Stimulated activated CD8-positive, alpha-beta memory T cell treated with anti-CD3 and anti-CD28 coated beads, Interleukin-15, amount 100 ng/mL, for 4 hours (primary cell): Measurements from ENCODE around the gene GPBP1L1.
"Not testable (repeated sequence)": the region's sequence is repeated elsewhere in the genome, so short reads cannot be mapped to it uniquely, and the experiment has no call there.

ENCODE experiments used
- DNase-seq, 2 donors: peaks; one replicate each; pipeline ENCODE4 v3.0.0-alpha.2; 2020; ENCODE audit warnings: low read depth in 2 of 2

GPBP1L1 gene

GRCh38 chr1:45682942-45683341, 3.4 kb downstream of the GPBP1L1 start:
- DNase-seq, result no peak

DNA sequence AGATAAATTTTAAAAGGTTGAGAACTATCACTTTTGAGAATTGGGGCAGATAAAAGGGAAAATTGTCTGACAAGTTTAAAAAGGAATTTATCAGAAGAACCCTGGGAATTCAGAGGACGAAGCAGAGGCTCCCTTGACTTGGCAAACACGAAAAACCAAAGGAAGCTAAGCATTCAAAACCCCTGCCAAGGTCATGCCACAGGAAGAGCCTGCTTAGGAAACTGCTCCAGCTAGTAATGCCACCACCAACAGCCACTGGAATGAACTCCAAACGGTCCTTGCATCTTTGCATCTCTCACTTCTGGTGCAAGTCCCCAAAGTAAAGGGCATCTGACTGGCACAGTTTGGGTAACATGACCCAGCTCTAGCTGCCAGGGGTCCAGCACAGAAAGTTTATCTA, 7.2 kb downstream of the GPBP1L1 start:
- DNase-seq, result no peak

DNA sequence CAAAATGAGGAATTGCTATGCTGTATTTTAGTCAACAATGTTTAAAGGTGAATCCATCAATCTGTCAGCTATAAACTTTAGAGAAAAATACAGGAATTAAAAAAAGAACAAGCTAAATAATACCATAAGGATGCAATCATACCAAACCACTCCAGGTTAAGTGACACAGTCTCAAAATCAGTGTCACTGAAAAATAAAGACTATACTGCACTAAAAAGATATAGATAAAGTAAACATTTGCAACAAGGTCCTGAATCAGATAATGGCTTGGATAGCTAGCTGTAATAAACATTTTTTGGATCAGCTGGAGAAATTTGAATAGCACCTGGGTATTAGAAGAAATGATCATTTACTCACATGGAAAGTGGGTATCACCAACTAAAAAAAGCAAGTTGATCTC, 7.8 kb downstream of the GPBP1L1 start:
- no peak for DNase-seq

DNA sequence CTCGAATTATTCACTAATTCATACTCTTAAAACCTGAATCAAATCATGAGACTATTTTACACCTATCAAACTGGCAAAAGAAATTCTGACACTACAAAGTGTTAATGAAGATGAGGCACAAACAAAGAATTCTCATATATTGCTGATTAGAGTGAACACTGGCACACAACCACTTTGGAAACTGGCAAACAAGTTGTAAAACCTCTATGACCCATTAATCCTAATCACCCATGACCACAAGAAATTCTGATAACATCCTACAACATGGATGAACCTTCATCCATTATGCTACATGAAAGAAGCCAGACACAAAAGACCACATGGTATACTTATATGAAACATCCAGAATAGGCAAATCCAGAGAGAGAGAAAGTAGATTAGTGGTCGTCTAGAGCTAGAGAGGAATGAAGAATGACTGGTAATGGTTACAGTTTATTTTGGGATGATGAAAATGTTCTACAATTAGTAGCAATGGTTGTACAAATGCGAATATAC, 8.5 kb downstream of the GPBP1L1 start:
- DNase-seq, result no peak

GRCh38 chr1:45676553-45676952, 9.8 kb downstream of the GPBP1L1 start:
- not testable (repeated sequence) for DNase-seq

GRCh38 chr1:45674478-45674877, 11.9 kb downstream of the GPBP1L1 start:
- no peak for DNase-seq

- DNase-seq, result no peak
These were observed 12.4 kb downstream of the GPBP1L1 start for GRCh38 chr1:45673956-45674355.

DNA sequence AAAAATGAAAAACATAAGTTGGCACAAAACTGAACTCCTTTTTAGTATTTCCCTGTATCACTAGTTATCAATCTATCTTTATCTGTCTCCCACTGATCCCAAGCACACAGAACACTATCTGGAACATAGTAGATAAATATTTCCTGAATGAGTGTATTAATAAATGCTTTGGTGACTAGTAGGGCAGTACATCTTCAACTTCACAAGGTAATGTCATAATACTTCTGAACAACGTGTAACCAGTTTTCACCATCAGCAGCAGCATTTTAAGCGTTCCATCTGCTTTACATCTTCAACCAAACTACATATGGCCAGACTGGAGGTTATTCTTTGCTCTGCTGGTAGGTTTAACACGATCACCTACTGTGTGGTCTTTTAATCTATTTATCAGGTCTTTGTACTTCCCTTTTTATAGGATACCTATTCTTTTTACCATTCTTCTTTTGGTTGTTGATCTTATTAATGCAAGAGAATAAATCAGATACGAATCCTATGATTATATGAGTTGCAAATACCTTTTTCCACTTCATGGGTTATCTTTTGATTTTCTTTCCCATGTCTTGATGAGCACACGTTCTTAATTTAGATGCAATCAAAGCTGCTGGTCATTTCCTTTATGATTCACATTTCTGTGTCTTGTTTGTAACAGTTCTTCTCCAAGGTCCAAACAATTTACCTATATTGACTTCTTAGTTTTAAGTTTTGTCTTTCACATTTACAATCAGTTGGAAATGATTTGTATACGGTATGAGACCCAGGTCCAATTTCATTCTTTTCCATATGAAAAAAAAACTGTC, 16.3 kb downstream of the GPBP1L1 start:
- no peak for DNase-seq

- no peak for DNase-seq
These were observed 17.0 kb downstream of the GPBP1L1 start for GRCh38 chr1:45669379-45669778.

- DNase-seq, result no peak
These were observed 17.8 kb downstream of the GPBP1L1 start for GRCh38 chr1:45668526-45668925.

GRCh38 chr1:45667321-45668111, 18.8 kb downstream of the GPBP1L1 start:
- no peak for DNase-seq

DNA sequence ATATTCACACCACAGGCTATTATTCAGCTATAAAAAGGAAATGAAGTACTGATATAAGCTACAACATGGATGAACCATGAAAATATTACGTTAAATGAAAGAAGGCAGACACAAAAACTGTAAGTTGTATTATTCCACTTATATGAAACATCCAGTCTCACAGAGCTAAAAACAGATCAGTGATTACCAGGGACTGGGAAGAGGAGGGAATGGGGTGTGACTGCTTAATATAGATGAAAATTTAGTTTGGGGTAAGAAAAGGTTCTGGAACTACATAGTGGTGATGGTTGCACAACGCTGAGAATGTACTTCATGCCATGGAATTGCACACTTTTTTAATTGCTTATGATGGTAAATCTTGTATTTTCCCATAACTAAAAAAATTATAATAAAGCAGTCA, 19.5 kb downstream of the GPBP1L1 start:
- DNase-seq, result no peak

- no peak for DNase-seq
These were observed 26.0 kb downstream of the GPBP1L1 start for GRCh38 chr1:45660336-45660735.

DNA sequence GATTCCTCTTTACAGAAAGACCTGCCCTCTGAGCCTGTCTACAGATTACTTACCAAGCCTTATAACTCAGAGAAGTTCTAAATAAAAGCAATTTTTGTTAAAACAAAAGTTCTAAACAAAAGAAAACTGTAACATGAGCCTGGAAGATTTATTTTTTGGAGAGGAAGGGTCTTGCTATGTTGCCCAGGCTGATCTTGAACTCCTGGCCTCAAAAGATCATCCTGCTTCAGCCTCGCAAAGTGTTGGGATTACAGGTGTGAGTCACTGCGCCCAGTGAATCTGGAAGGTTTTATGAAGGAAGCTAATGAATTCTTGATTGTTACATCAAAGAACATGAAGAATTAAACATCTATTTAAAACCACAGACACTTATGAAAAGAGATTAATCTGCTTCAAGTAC, 27.1 kb downstream of the GPBP1L1 start:
- no peak for DNase-seq

DNA sequence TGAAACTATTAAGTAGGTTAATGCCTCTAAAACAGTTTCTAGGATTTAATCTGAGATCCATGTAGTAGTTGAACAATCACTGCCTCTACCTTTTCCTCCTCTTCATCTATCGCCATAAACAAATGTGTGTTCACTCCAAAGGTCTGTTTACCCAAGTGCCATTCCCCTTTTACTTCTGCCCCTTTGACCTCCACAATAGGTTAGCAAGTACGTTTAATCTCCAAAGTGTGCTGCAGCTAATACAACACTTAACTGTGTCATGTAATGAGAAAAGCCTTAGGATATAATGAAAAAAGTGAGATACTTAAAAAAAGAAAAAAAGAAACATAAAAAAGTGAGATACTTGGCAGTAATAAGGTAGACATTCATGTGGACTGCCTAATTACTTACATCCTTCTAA, 28.2 kb downstream of the GPBP1L1 start:
- no peak for DNase-seq

DNA sequence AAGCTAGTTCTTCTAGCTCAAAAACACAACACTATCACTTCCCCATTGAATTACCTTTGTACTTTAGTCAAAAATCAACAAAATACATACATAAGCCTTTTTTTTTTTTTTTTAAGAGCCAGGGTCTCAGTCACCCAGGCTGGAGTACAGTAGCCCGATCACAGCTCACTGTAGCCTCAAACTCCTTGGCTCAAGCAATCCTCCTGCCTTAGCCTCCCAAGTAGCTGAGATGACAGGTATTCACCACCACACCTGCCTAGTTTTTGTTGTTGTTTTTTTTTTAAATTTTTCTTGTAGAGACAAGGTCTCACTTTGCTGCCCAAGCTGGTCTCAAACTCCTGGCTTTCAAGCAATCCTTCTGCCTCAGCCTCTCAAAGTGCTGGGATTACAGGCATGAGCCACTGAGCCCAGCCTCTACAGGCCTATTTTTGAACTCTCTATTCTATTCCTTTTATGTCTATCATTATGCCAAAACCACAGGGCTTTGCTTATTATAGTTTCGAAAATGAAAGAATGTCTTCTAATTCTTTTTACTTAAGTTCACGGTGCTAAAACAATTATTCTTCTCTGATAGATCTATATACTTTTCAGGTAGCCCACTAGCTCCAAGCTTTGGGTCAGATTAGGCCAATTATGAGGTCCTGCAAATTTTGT, 29.6 kb downstream of the GPBP1L1 start:
- DNase-seq, result no peak

DNA sequence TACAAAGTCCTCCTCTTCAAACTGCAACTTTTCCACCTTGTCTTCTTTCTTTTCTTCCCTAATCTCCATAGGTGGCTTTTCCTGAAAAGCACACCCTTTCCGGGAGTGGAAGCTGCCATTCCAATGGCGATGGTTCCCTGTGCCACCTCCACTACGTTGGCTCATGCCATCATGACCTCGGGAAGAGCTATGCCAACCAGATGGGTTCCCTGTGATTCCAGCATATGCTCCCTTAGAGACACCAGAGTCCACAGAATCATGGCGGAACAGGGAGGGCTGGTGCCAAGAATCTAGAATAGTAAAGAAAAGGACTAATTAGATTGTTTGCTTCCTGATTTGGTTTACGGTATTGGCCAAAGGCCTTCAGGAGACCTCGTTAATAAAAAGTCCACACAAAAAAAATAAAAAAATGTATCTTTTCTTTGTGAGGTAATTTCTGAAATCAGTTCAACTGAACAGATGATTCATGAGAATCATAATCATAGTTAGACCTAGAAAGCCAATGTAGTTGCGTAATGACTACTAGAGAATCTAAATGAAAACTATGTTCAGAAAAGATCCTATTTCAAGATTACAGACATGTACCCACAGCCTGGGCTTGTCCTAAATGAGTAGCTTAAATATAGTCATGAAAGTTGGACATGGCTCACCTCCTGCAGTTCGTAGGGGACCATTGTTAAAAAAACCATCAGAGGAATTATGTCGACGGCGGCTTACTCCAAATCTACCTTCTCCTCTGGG, 31.6 kb downstream of the GPBP1L1 start:
- DNase-seq, result no peak

GRCh38 chr1:45647248-45648021, 38.9 kb downstream of the GPBP1L1 start:
- DNase-seq, result no peak

DNA sequence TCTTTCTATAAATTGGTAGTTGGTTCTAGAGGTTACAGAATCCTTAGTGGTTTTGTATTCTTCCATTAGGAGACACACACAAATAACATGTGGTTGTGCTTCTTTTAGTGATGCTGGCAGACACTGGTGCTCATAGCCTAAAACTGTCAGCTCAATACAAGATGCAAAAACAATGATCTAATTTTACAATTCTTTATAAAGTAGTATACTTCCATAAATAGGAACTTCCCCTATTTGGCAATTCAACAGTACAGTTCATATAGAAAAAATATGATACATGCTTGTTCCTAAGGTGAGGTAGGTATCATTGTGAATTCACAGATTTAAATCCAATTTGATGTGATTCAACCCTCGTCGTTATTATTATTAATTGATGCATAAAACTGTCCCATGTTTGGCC, 41.7 kb downstream of the GPBP1L1 start:
- no peak for DNase-seq

DNA sequence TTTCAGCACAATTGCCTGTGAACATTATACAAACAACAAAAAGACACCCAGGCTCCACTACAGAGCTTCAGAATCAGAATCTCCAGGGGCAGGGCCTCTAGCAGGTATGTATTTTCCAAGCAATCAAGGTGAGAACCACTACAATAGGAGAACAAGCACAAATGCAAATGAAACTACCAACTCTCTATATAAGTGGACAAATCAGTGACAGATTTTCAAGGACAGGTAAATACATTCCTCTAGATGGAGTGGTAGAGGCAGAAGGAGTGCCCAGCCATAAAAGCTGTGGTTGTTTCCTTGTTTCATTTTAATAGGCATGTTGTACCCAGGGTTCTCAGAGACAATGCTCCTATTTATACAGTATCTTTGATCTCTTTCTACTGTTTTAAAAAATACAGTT, 42.4 kb downstream of the GPBP1L1 start:
- no peak for DNase-seq

DNA sequence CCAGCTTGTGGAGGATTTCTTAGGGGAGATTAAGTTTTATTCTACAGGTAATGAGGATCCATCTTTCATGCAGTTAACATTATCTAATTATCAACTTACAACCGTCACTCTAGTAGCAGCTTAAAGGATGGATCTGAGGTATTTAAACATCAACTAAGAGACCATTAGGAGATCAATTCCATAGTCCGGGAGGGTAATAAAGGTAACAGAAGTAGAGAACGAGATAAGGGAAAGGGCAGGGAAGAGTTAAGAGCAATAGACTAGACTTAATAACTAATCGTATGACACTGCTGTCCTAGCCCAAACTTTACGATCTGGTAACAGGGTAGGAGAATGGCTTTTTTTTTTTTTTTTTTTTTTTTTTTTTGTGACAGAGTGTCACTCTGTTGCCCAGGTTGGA, 43.0 kb downstream of the GPBP1L1 start:
- DNase-seq, result no peak
